Measurements from ENCODE around the gene CRELD1.
"Not testable (repeated sequence)": the region's sequence is repeated elsewhere in the genome, so short reads cannot be mapped to it uniquely, and the experiment has no call there.

The CRELD1 gene, protein sequence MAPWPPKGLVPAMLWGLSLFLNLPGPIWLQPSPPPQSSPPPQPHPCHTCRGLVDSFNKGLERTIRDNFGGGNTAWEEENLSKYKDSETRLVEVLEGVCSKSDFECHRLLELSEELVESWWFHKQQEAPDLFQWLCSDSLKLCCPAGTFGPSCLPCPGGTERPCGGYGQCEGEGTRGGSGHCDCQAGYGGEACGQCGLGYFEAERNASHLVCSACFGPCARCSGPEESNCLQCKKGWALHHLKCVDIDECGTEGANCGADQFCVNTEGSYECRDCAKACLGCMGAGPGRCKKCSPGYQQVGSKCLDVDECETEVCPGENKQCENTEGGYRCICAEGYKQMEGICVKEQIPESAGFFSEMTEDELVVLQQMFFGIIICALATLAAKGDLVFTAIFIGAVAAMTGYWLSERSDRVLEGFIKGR

DNA sequence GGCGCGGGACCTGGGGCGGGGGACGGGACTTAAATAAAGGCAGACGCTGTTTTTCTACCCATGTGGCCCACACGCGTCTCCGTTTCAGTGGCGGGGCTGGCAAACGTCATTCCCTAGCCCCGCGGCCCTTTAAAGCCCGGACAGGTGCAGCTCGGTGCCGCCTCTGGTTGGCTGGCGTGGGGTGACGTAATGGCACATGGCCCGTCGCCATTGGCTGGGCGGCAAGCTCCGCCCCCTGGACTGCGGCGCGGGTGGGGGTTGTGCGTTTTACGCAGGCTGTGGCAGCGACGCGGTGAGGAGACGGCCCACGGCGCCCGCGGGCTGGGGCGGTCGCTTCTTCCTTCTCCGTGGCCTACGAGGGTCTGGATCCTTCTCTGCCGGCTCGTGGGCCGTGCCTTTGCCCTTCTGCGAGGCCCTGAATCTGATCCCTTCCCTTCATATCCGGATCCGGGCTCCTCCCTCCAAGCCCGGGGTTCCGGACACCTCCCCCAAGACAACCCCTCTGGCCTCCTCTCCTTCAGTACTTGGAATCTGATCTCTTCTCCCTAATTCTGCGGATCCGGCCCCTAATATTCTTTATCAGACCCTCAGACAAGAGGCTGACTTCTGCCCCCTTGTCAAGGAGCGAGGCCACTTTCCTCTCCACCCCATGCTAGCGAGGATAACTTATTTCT lies at the start of gene CRELD1:
CRELD1 (plus strand) TSS at position 274 of the 674 bp plus-strand sequence. CDS start 605 bp downstream, outside the sequence.
- DNase-seq = peak; percentile 61

- no peak for DNase-seq
Measured at GRCh38 chr3:9884555-9885165, 49.0 kb upstream of the CRELD1 start.

GRCh38 chr3:9886328-9886727 lies 47.3 kb upstream of the CRELD1 start:
- DNase-seq = no peak

GRCh38 chr3:9887480-9887879 lies 46.2 kb upstream of the CRELD1 start:
- no peak for DNase-seq

DNA sequence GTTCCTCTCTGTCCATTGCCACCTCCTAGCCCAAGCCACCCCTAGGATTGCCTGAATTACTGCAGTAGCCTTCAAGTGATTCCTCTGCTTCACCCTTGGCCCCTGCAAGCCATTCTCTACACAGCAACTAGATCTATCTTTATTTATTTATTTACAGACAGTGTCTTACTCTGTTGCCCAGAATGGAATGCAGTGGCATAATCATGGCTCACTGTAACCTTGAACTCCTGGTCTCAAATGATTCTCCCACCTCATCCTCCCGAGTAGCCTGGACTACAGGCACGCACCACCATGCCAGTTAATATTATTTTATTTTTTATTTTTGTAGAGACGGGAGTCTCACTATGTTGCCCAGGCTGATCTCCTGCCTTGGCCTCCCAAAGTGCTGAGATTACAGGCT lies 45.1 kb upstream of the CRELD1 start:
- DNase-seq = no peak

DNA sequence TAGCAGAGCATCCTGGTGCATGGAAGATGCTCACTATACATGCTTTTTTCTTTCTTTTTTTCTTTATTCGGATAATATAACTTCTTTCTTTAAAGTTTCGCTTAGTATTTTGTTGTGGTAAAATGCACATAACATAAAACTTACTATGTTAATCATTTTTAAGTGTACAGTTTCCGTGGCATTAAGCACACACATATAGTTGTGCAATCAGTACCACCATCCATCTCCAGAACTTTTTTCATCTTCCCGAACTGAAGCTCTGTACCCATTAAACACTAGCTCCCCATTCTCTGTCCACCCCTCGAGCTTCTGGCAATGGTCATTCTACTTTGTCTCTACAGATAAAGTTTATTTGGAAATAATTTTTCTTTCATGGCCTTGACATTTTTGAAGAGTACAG lies 44.2 kb upstream of the CRELD1 start:
- no peak for DNase-seq

DNA sequence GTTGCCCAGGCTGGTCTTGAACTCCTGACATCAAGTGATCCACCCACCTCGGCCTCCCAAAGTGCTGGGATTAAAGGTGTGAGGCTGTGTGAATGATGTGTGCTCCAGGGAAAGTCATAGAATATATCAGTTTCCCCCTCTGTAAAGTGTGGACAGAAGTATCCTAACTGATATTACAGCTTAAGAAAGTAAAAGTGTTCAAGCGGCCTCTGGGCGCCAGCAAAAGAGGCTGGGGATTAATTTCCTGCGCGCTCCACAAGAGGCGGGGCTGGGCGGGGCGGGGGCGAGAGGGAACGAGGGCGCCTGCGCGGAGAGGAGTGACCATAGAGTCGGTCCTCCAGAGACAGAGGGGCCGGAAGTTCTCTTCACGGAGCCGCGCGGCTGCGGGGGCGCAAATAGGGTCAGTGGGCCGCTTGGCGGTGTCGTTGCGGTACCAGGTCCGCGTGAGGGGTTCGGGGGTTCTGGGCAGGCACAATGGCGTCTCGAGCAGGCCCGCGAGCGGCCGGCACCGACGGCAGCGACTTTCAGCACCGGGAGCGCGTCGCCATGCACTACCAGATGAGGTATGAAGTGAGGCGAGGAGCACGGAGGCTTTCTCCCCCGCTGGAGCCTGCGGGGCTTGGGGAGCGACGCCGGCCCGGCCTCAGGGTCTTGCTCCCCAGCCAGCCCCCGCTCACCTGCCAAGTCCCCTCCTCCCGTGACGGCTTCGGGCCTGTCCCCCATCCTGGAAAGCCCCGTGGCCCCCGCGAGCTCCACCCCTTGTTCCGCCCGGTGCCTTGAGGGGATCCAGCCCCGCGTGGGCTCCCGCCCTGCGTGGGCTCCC lies 43.2 kb upstream of the CRELD1 start, which contains the start of gene JAGN1:
JAGN1 (plus strand) TSS at position 362 of the 823 bp plus-strand sequence; CDS start at position 475, 113 bp downstream.
- DNase-seq = peak; percentile 61

- DNase-seq = no peak
Measured at GRCh38 chr3:9891072-9891622, 42.5 kb upstream of the CRELD1 start.

- DNase-seq = no peak
Measured at GRCh38 chr3:9893739-9894138, 39.9 kb upstream of the CRELD1 start.

DNA sequence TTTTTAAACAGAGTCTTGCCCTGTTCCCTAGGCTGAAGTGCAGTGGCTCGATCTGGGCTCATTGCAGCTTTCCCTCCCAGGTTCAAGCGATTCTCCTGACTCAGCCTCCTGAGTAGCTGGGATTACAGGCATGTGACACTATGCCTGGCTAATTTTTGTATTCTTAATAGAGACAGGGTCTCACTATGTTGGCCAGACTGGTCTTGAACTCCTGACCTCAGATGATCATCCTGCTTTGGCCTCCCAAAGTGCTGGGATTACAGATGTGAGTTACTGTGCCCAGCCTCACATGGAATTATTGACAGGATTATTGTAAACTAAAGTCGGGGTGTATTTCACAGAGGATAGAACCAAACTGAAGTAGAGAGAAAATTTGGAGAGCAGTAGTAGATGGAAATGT lies 37.9 kb upstream of the CRELD1 start:
- not testable (repeated sequence) for DNase-seq

GRCh38 chr3:9896755-9897407 lies 36.8 kb upstream of the CRELD1 start:
- DNase-seq = not testable (repeated sequence)

- no peak for DNase-seq
Measured at GRCh38 chr3:9897408-9898372, 35.9 kb upstream of the CRELD1 start.

DNA sequence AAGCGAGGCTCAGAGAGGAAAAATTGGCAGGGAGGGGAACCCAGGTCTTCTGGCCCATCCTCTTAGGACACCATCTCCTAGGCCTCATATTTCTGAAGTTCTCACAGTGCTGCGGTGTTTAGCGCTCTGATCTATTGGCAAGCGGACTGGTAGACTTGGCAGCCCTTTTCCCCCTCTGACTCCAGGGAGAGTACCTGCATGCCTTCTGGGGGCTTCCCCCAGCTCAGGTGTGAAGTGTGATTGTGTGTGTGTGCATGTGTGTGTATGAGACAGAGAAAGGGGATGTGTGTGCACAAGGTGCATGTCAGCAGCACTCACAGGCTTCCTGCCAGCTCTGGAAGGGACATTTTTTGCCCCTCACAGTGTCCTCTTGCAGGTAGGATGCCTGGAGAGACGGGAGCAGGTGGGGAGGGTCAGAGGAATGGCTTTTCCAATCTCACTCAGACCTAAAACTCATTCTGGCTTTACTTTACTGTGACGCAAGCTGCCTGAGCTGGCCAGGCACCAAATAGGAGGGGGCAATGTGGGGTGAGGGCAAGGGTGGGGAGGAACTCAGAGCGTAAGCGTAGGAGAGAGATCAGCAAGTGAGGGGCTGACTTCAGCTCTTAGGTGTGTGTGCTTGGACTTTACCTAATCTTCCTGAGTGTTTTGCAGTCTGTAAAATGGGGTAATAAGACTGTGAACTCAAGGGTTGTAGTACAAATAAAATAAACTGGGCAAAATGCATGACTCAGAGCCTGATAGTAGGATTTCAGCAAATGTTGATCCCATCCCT lies 35.0 kb upstream of the CRELD1 start:
- DNase-seq = no peak

GRCh38 chr3:9899289-9899791 lies 34.3 kb upstream of the CRELD1 start:
- DNase-seq = no peak

DNA sequence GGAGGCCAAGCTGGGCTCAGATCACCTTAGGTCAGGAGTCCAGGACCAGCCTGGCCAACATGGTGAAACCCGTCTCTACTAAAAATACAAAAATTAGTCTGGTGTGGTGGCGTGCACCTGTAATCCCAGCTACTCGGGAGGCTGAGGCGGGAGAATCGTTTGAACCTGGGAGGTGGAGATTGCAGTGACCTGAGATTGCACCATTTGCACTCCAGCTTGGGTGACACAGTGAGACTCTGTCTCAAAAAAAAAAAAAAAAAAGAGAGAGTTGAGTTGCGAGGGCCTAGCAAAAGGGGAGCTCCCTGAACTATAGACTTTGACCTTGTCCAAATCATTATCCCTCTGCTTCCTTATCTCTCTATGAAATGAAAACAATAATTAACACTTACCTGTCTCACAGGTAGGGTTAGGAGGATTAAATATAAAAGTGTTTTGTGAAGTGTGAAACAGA lies 32.6 kb upstream of the CRELD1 start:
- not testable (repeated sequence) for DNase-seq

DNA sequence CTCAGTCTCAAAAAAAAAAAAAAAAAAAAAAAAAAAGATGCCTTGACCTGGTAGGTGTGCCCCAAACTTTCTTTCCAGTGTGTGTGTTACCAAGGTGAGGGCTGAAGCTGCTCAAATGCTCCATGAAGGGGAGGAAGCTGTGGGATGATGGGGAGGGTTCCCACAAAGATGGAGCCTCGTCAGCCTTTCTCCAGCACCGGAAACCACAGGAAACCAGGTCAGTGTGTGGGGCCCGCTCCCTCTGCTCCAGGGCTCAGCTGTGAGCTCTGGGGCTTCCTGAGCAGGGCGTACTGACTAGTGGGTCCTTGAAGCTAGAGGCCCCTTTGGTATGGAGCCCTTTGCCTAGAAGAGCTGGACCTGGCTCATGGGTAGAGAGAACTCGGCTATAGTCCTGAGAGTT lies 31.7 kb upstream of the CRELD1 start:
- DNase-seq = no peak

DNA sequence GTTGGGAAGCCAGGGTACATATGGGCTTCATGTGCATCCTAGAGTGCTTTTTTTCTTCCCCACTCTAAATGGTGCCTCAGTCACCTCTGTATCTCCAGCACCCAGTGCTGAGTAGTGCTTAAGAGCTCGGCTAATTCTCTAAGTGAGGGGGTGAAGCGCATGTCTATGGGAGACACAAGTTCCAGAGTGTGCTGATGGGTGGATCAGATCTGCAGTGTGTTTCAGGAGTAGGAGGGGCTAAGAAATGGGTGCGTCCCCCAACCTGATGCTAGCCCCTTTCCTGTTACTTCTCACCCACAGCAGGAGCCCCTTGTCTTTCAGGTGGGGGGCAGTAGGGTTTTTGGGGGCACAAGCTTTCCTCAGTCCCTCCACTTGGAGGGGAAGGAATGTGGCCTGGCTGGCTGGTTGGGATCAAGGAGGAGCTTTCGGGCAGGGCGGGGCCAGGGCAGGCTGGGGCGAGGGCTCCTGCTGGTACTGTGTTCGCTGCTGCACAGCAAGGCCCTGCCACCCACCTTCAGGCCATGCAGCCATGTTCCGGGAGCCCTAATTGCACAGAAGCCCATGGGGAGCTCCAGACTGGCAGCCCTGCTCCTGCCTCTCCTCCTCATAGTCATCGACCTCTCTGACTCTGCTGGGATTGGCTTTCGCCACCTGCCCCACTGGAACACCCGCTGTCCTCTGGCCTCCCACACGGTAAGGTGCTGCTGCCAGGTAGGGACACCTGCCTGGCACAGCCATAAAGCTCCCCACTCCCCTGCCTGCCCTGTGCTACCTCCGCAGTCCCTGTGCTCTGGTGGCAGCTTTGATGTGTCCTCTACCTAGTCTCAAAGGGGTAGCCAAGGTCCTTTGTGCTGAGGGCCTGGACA lies 31.0 kb upstream of the CRELD1 start, which contains the start of gene IL17RE:
IL17RE (plus strand) TSS at position 477 of the 866 bp plus-strand sequence; CDS start at position 562, 85 bp downstream.
- DNase-seq = peak; percentile 40

- DNase-seq = no peak
Measured at GRCh38 chr3:9903238-9903624, 30.4 kb upstream of the CRELD1 start.
